GM21367 (cell line): ENCODE measurements around the gene ZNF804B.

ENCODE experiments used
- ATAC-seq: cut with Tn5 transposase; IDR thresholded peaks from one replicate; pipeline ENCODE4 v1.9.1; 2021; ENCODE audit not compliant: unreplicated experiment

ZNF804B gene

GRCh38 chr7:88759230-88760135, at the start of gene ZNF804B:
ZNF804B (plus strand) TSS chr7:88759700; CDS start chr7:88759977, 277 bp downstream.
- no peak for ATAC-seq

- no peak for ATAC-seq
These were observed 23.6 kb upstream of the ZNF804B start for GRCh38 chr7:88735920-88736319.

DNA sequence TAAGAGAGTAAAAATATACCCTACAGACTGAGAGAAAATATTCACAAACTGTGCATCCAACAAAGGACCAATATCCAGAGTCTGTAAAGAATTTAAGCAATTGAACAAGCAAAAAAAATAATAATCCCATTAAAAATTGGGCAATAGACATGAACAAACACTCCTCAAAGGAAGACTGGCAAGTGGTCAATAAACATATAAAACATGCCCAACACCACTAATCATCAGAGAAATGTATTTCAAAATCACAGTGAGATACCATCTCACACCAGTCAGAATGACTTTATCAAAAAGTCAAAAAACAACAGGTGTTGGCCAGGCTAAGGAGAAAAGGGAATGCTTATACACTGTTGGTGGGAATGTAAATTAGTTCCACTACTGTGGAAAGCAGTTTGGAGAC, 21.9 kb upstream of the ZNF804B start:
- ATAC-seq, result no peak

GRCh38 chr7:88746126-88746525, 13.4 kb upstream of the ZNF804B start:
- ATAC-seq, result no peak

DNA sequence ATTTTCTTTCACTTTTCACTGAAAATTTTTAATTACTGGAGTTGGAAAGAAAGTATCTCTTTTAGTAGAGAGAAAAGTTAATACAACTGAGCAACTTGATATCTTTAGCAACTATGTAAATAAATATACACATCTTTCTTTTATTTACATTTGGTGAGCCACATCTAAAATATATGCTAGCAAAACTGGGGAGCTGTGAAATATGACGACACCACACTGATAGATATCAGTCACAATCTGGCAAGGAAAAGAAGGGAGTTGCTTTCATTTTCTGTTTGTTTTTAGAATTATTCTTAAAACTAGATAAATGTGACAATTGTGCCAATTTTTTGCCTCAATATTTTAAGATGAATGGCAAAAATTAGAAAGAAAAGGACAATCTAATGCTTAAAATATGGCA, 2.7 kb upstream of the ZNF804B start:
- ATAC-seq, result no peak

- ATAC-seq, result no peak
These were observed 2.1 kb upstream of the ZNF804B start for GRCh38 chr7:88757371-88757770.

DNA sequence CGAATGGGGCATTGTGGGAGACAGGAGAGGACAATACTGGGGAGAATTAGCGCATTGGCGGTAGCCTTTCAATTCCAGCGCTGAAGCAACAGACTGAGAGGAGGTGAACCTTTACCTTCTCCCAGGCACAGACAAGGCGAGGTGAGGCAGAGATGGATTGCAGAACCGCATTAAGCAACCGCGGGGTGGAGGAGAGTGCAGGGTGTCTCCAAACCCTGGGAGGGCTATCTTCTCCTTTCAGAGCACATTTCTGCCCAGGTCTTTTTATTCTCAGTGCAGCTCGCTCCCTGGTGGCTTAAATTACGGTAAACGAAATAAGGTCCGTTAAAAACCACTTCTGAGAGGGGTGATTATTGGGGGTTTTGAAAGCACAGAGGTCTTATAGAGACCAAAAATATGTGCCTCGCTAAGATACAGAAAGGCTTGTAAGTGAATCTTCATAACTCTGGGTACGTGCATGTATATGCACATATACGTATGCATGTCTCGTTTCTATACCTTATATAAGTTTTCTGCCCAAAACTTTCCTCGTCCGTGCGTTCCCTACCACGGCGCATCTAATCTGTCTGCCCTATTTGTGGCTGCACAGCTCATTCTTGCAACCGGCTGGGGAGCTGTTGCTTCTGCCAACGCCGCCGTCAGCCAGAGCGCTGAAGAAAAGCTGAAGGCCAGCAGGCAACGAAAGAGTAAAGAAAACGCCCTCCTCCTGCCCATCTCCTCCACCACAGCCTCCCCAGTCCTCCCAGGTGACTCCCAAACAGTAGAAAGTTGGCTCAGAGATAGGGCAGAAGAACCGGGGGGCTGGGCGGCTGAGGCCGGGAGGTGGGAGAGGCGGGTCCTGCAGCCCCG, 895 bp upstream of the ZNF804B start:
- ATAC-seq, result no peak

DNA sequence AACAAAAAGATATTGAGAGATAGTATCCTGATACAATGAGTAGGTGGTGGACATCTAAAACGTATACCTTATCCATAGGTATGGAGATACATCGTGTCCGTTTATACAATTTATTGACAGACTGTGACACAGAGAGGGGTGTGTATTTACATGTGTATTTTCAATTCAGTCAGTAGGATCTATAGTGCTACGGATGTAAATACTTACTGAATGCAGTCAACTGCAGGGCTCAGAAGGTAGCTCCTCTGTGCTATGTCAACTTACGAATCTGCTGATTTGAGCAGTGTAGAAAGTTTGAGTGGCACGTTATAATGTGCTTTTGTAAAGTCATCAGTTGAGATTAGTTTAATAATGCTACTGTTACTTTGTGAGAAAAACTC, 626 bp downstream of the ZNF804B start:
- no peak for ATAC-seq

DNA sequence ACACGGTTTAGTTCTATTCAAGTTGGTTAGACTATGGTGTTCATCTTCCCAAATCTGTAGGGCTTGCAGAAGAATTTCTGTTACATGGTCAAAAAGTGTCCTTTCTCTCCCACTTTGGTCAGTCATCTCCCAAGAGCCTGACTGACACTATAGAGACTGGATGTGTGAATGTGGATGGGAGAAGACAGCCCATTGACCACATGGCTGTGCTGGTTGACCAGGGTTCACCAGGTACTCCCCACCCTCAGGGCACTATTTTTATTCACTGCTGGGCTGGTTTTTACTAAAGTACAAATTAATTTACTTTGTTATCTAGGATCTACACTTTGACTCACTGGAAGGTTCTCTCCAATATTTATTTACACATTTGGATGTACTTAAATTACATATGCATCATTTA, 2.3 kb downstream of the ZNF804B start:
- no peak for ATAC-seq

DNA sequence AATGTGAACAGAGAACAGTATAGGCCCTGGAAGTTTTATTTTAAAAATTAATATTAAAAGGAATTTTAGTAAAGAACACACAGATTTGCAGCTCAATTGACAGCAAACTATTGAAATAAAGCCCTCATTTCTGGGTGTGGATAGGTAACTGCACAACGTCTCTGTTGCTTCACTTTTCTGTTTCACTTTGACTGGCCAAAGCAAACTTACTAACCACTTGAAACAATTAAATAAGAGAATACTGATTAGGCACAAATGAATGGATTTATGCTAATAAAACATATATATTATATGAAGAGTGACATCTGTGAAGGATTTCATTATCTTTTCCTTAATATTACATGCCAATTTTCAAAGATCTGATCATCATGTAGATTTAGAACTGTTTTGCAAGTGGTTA, 11.9 kb downstream of the ZNF804B start:
- no peak for ATAC-seq

GRCh38 chr7:88772776-88773175, 13.3 kb downstream of the ZNF804B start:
- ATAC-seq, result no peak

DNA sequence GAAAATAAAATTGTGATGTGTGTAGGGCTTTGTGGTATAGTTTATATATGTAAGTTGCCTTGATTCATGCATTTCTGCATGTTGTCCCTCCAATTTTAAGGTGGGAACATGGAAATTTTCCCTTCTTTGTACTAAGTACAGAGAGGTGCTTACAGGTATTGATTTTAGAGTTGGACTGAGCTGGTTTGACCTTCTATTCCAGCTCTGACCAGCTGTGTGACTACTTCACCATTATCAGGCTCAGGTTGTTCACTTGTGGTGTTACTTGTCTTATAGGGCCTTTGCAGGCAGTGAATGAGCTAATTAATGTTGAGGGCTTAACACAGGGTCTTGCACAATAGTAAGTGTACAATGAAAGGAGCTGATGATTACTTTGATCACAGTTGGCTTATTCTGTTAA, 16.3 kb downstream of the ZNF804B start:
- no peak for ATAC-seq

DNA sequence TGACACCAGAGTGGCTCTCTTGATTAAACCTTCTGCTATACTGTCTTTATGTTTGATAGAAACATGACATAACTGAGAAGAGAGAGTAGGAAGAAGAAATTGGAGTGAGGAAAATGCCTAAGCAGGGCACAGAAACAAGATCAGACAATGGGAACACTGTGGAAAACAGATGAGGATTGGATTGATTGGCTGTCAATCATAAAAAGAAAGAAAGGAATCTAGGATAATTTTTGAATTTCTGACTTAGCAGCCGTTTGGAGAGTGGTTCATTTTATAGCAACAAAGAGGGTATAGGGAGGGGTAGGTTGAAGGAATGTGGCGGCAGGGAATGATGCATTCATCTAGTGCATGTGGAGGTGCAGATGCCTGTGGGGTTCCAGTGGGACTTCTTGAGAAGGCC, 28.3 kb downstream of the ZNF804B start:
- ATAC-seq, result no peak

GRCh38 chr7:88789480-88790064, 30.1 kb downstream of the ZNF804B start:
- ATAC-seq, result peak; percentile 50

DNA sequence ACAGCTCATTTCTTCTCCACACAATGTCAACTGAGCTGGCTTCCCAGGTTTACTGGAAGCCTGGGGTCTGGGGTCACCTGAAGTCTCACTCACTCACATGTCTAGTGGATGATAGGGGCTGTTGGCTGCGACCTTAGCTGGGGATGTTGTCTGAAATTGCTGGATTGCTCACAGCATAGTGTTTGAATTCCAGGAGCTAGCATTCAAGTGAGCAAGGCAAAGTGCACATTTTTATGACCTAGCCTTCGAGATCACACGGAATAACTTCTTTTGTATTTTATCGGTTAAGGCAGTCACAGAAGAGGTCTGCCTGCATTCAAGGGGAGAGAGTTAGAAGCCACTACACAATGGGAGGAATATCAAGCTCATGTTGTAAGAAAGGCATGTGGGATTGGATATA, 32.4 kb downstream of the ZNF804B start:
- ATAC-seq, result no peak

- ATAC-seq, result no peak
These were observed 32.9 kb downstream of the ZNF804B start for GRCh38 chr7:88792361-88792760.

DNA sequence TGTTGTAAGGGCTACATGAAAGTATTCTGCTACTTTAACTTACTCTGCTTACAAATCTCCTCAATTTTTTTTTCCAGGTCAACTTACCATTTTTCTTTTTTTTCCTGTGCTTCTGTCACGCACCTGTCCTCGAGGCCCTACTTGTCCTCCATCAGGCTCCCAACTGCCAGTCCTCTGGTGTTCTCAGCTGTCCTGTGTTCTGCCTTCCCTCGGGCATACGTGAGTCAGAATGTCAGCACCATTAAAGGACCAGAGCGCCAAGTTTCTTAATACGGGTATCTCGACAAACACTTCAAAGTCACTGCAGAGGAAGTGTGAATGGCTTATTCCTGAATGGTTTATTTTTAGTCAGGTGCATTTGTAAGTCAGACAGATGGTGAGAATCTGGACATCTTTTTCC, 36.1 kb downstream of the ZNF804B start, which contains the start of gene TEX47:
TSS of gene TEX47 (minus strand) at position 185 of the 400 bp plus-strand sequence. CDS start 795 bp downstream, outside the sequence.
- no peak for ATAC-seq

DNA sequence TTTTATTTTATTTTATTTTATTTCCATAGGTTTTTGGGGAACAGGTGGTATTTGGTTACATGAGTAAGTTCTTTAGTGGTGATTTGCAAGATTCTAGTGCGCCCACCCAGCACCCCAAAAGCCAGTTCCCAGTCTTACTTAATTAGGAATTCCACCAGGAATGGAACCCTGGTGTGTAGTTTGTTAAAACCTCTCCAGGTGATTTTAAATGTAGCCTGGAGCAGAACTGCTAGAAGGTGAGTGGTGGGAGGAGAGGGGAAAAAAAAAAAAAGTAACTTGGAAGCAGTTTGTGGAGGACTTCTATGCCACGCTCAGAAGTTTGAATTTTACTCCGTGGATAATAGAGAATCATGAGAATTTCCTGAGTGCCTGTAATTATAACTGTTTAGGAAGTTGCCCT, 41.5 kb downstream of the ZNF804B start:
- no peak for ATAC-seq

DNA sequence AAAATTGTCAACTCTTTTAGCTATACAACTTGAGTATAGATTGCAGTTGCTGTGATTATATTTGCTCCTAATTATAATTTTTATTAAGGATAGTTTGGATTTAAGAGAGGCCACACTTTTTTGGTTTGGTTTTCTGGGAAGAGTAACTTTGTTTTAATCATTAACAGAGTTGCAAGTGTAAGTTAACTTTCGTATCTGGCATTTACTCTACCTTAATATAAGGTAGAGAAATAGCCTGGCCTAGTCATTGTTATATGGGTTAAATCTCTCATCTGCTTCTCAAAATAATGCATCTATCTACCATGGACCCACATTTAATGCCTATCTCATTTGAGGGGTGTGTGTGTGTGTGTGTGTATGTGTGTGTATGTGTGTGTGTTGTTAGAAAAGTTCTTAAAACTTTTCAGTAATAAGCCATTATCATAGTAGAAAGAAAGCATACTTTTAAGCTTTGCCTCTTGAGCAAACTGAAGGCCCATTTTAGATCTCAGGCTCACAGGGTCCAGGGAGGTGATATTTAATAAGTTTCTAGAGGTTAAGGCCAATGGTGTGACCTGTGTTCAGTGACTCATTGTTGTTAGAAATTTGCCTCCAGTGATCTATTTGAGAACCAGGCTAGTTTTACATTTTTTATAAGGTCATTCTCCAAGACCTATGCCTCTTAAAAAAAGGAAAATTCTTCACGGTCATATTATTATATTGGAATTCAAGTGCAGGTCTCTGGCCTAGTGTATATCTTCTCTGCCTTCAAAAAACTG, 47.0 kb downstream of the ZNF804B start:
- no peak for ATAC-seq

DNA sequence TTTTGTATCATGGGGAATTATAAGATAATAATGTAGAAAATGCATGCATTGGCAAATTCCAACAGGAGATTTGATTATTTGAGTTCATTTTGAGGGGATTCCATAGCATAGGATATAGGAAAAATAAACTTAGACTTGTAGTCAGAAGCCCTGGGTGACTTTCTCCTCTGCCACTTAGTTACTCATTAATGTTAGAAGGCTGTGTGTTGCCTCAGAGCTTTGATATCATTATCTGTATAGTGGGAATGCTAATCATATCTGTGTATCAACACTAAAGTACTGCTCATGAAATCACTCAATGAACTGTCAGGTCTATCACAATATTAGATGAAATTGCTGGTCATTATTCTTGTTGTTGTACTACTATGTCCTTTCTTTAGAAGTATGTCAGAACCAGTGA, 59.1 kb downstream of the ZNF804B start:
- ATAC-seq, result no peak

- ATAC-seq, result no peak
These were observed 66.7 kb downstream of the ZNF804B start for GRCh38 chr7:88826222-88826621.
